HG02588 (cell line): Measurements from ENCODE around the gene SNTB2.

Source experiments
- ATAC-seq: cut with Tn5 transposase; IDR thresholded peaks from one replicate; pipeline ENCODE4 v1.9.1; 2021; ENCODE audit warnings: mild to moderate bottlenecking, moderate library complexity; ENCODE audit not compliant: unreplicated experiment

The SNTB2 gene

GRCh38 chr16:69330286-69331109 is 143.5 kb downstream of the SNTB2 start, which contains the start of gene PDF:
Gene PDF (minus strand): TSS chr16:69330588. CDS start chr16:69330570, 18 bp downstream.
- peak; percentile 94 for ATAC-seq

- no peak for ATAC-seq
Measured at GRCh38 chr16:69334696-69335095, 147.7 kb downstream of the SNTB2 start.

- ATAC-seq, result no peak
Measured at GRCh38 chr16:69338557-69339288, 151.8 kb downstream of the SNTB2 start.

- peak; percentile 90 for ATAC-seq
Measured at GRCh38 chr16:69339289-69340094, 152.5 kb downstream of the SNTB2 start, which contains the start of the genes COG8 and NIP7. Gene COG8 (minus strand): TSS chr16:69339564. CDS start chr16:69339552, 12 bp downstream. Gene NIP7 (plus strand): TSS chr16:69339772. CDS start chr16:69339830, 58 bp downstream.

- no peak for ATAC-seq
Measured at GRCh38 chr16:69340095-69340644, 153.2 kb downstream of the SNTB2 start.

- no peak for ATAC-seq
Measured at GRCh38 chr16:69344171-69344570, 157.2 kb downstream of the SNTB2 start.

- ATAC-seq, result no peak
Measured at GRCh38 chr16:69345923-69346322, 159.0 kb downstream of the SNTB2 start.

GRCh38 chr16:69346683-69347082 is 159.7 kb downstream of the SNTB2 start:
- ATAC-seq, result no peak

GRCh38 chr16:69348222-69348621 is 161.3 kb downstream of the SNTB2 start:
- ATAC-seq, result no peak

- ATAC-seq, result no peak
Measured at GRCh38 chr16:69349536-69349935, 162.6 kb downstream of the SNTB2 start.

GRCh38 chr16:69350536-69351133 is 163.7 kb downstream of the SNTB2 start:
- no peak for ATAC-seq

- ATAC-seq, result no peak
Measured at GRCh38 chr16:69351309-69352027, 164.5 kb downstream of the SNTB2 start, which contains the start of gene TMED6. Gene TMED6 (minus strand): TSS chr16:69351786. CDS start chr16:69351753, 33 bp downstream.
